Tibial nerve (tissue), 4 donors: ENCODE measurements around the gene PHF3.

Experiments
- EP300 ChIP-seq, 2 donors: sonication (generic); formaldehyde crosslinking; IDR thresholded peaks; one replicate each; pipeline ENCODE4 v1.6.1; 2017; ENCODE audit warnings: antibody characterized with exemption in 2 of 2, mild to moderate bottlenecking in 1 of 2
- POLR2A ChIP-seq, 2 donors: fragments of 450-650 bp; IDR thresholded peaks; one replicate each; pipeline ENCODE4 v1.6.1; 2017; ENCODE audit warnings: antibody characterized with exemption in 2 of 2, mild to moderate bottlenecking in 2 of 2, moderate library complexity in 2 of 2
- TF ChIP-seq, protein P1 (sequence below), 5 experiments: fragments of 200-600 bp in 3 of 5; fragments of 450-650 bp in 2 of 5; sonication (generic) in 3 of 5; IDR thresholded peaks; one replicate each; pipeline ENCODE4 v1.5.1; 2016 to 2019; ENCODE audit warnings: antibody characterized with exemption in 5 of 5, mild to moderate bottlenecking in 3 of 5, moderate library complexity in 2 of 5

DNA sequence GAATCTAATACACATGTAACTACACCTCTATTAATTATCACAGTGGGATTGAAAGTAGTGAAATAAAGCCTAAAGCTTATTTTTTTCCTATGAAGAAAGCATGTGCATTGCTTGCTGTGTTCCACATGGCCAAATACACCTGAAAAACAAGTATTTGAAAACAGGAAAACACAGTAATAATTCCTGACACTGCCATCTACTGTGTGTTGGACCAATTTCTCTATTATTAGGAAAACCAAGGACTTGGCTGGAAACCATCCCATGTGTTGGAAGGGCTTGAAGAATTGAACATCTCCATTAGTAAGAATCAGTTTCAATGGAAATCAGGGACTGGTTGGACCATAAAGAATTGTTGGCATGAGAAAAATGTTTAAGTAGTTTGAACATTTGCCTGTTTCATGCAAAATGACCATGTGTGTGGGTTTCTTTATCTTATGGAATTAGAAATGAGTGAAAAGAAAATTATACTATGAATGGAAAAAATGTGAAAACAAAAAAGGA is 124.1 kb downstream of the PHF3 start:
- TF ChIP-seq, protein P1, sequence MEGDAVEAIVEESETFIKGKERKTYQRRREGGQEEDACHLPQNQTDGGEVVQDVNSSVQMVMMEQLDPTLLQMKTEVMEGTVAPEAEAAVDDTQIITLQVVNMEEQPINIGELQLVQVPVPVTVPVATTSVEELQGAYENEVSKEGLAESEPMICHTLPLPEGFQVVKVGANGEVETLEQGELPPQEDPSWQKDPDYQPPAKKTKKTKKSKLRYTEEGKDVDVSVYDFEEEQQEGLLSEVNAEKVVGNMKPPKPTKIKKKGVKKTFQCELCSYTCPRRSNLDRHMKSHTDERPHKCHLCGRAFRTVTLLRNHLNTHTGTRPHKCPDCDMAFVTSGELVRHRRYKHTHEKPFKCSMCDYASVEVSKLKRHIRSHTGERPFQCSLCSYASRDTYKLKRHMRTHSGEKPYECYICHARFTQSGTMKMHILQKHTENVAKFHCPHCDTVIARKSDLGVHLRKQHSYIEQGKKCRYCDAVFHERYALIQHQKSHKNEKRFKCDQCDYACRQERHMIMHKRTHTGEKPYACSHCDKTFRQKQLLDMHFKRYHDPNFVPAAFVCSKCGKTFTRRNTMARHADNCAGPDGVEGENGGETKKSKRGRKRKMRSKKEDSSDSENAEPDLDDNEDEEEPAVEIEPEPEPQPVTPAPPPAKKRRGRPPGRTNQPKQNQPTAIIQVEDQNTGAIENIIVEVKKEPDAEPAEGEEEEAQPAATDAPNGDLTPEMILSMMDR (IDR thresholded peaks at IDR 0.05), result no peak
- TF ChIP-seq POLR2A (IDR thresholded peaks at IDR 0.05), result no peak
- TF ChIP-seq EP300 (IDR thresholded peaks at IDR 0.05), result no peak
